Measurements from ENCODE around the gene IFI27. TPM values are rescaled to one million over a fixed set of nuclear protein-coding genes. Genes with fewer than 3 reads are reported as not detected.

The IFI27 gene
- total and polyA plus RNA-seq, 4 donors, result 35.9 to 133 (median 42.6) TPM

DNA sequence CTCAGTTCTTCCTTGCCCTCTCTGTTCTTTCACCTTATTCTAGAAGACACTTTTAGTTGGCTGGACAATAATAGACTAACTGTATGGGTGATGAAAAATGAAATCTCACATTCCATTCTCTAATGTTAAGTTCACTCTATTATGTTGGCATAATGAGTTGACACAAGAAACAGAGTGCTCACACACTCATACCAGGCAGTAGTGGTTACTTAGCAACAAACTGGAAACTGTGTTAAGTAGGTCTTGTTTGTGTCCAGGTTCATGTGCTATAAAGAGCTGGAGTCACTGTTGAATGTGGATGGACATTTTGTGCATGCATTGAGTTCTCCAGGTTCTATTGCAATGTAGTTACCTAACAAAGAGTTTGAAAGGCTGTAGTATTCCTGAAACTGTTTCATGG is 46.7 kb downstream of the IFI27 start:
- Histone ChIP-seq H3K27ac (ENCODE audit: low read depth, low read length) (no peak overlapping the region), H3K9me3 (ENCODE audit: control insufficient read depth, insufficient read depth, low read length) (no peaks in the 10 kb centered on the region), H3K36me3 (ENCODE audit: control insufficient read depth, insufficient read depth, low read length) (no peaks in the 10 kb centered on the region), H3K4me3 (ENCODE audit: low read depth, low read length) (no peak overlapping the region), H3K4me1 (ENCODE audit: control insufficient read depth, insufficient read depth, low read length) (no peaks in the 10 kb centered on the region), H3K27me3 (ENCODE audit: control insufficient read depth, insufficient read depth, low read length) (no peaks in the 10 kb centered on the region)
- no peak for DNase-seq (ENCODE audit: low read depth in 4 of 6, low spot score in 6 of 6)

DNA sequence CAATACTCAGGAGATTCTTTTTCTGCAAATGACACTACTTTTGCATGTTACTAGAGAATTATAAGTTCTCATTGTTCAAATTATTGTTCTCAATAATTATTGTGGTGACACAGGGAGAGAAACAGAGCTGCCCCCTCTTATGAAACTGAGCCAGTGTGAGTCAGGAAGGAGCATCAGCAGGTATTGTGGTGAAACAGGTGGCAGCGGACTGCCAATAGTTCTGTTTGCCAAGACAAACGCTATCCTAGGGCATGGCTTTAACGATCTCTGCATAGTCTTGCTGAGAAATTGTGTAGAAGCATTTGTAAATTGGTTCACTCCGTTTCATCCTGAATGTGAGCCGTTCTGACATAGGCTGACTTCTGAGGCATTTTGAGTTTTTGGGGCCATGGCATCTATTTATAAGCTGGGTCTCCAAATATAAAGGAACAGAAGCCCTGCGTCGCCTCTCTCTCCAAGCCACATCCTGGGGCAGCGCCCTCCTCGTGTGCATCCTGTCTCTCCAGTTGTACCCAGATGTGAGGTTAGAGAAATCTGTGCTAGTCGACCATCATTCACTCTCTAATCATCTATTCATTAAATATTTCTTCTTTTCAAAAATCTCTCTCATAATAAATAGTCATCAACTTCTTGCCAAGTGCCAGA is 47.8 kb downstream of the IFI27 start:
- no peaks in the 10 kb centered on the region for H3K36me3 ChIP-seq (ENCODE audit: control insufficient read depth, insufficient read depth, low read length)
- 77% methylated on average over 5 of the region's 10 CpGs for WGBS (ENCODE audit: insufficient coverage)
- H3K4me3 ChIP-seq (ENCODE audit: low read depth, low read length), result no peak overlapping the region
- no peaks in the 10 kb centered on the region for H3K27me3 ChIP-seq (ENCODE audit: control insufficient read depth, insufficient read depth, low read length)
- H3K9me3 ChIP-seq (ENCODE audit: control insufficient read depth, insufficient read depth, low read length), result no peaks in the 10 kb centered on the region
- DNase-seq (ENCODE audit: low read depth in 4 of 6, low spot score in 6 of 6), result no peak
- H3K4me1 ChIP-seq (ENCODE audit: control insufficient read depth, insufficient read depth, low read length), result no peaks in the 10 kb centered on the region
- H3K27ac ChIP-seq (ENCODE audit: low read depth, low read length), result no peak overlapping the region

- Histone ChIP-seq H3K36me3 (ENCODE audit: control insufficient read depth, insufficient read depth, low read length) (no peaks in the 10 kb centered on the region), H3K27ac (ENCODE audit: low read depth, low read length) (no peak overlapping the region), H3K4me3 (ENCODE audit: low read depth, low read length) (no peak overlapping the region), H3K4me1 (ENCODE audit: control insufficient read depth, insufficient read depth, low read length) (peaks cover 22% of the 10 kb centered on the region), H3K9me3 (ENCODE audit: control insufficient read depth, insufficient read depth, low read length) (no peaks in the 10 kb centered on the region), H3K27me3 (ENCODE audit: control insufficient read depth, insufficient read depth, low read length) (no peaks in the 10 kb centered on the region)
- WGBS (ENCODE audit: insufficient coverage), result 50% methylated on average over 1 of the region's 2 CpGs
- DNase-seq (ENCODE audit: low read depth in 4 of 6, low spot score in 6 of 6), result no peak
These were observed 50.5 kb downstream of the IFI27 start for GRCh38 chr14:94161058-94161457.

DNA sequence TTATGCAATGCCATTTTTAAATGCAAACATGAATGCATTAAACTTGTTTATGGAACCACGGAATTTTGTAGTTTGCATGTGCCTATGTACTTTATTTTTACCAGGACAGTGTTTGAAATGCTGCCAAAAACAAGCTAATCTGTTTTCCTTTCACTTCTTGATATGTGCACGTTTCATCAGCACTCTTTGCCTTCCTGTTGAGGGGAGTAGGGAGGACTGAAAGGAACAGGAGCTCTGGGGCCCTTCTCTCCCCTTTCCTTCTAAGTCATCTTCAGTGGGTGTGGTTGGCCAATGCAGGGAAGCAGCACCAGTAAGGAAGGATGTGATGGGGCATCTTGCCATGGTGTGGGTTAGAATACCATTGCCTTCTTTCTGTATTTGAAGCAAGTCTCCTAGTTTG is 51.4 kb downstream of the IFI27 start:
- Histone ChIP-seq H3K4me3 (ENCODE audit: low read depth, low read length) (no peak overlapping the region), H3K27ac (ENCODE audit: low read depth, low read length) (no peak overlapping the region), H3K4me1 (ENCODE audit: control insufficient read depth, insufficient read depth, low read length) (peaks cover 22% of the 10 kb centered on the region), H3K36me3 (ENCODE audit: control insufficient read depth, insufficient read depth, low read length) (no peaks in the 10 kb centered on the region), H3K9me3 (ENCODE audit: control insufficient read depth, insufficient read depth, low read length) (no peaks in the 10 kb centered on the region), H3K27me3 (ENCODE audit: control insufficient read depth, insufficient read depth, low read length) (no peaks in the 10 kb centered on the region)
- DNase-seq (ENCODE audit: low read depth in 4 of 6, low spot score in 6 of 6), result no peak
- WGBS (ENCODE audit: insufficient coverage), result no CpG with 5 or more reads among the region's 2 CpGs

DNA sequence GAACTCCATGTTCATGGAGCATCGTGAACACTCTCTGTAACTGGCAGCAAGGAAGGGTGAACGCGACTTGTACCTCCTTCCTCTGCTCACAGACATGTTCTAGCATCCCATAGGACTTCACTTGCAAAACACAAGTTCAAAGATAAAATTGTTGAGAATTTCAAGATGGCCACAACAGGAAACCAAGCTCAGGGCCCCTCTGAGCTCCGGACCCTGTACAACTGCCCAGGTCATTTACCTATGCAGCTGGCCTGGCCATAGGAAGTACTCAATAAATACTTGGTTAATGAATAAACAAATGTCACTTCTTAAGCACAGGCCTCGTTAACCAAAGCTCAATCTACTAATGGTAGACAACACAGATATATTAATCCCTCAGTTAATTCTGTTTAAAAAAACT is 51.9 kb downstream of the IFI27 start:
- Histone ChIP-seq H3K36me3 (ENCODE audit: control insufficient read depth, insufficient read depth, low read length) (no peaks in the 10 kb centered on the region), H3K4me3 (ENCODE audit: low read depth, low read length) (no peak overlapping the region), H3K27ac (ENCODE audit: low read depth, low read length) (no peak overlapping the region), H3K27me3 (ENCODE audit: control insufficient read depth, insufficient read depth, low read length) (no peaks in the 10 kb centered on the region), H3K9me3 (ENCODE audit: control insufficient read depth, insufficient read depth, low read length) (no peaks in the 10 kb centered on the region), H3K4me1 (ENCODE audit: control insufficient read depth, insufficient read depth, low read length) (peaks cover 22% of the 10 kb centered on the region)
- 100% methylated on average over 1 of the region's 5 CpGs for WGBS (ENCODE audit: insufficient coverage)
- DNase-seq (ENCODE audit: low read depth in 4 of 6, low spot score in 6 of 6), result no peak

GRCh38 chr14:94163796-94164195 is 53.3 kb downstream of the IFI27 start:
- Histone ChIP-seq H3K4me1 (ENCODE audit: control insufficient read depth, insufficient read depth, low read length) (peaks cover 22% of the 10 kb centered on the region), H3K36me3 (ENCODE audit: control insufficient read depth, insufficient read depth, low read length) (no peaks in the 10 kb centered on the region), H3K27me3 (ENCODE audit: control insufficient read depth, insufficient read depth, low read length) (no peaks in the 10 kb centered on the region), H3K9me3 (ENCODE audit: control insufficient read depth, insufficient read depth, low read length) (no peaks in the 10 kb centered on the region), H3K27ac (ENCODE audit: low read depth, low read length) (no peak overlapping the region), H3K4me3 (ENCODE audit: low read depth, low read length) (no peak overlapping the region)
- peak in 1 of 6 donors; percentile 78 for DNase-seq (ENCODE audit: low read depth in 4 of 6, low spot score in 6 of 6)
- 33% methylated on average over 3 of the region's 5 CpGs for WGBS (ENCODE audit: insufficient coverage)

DNA sequence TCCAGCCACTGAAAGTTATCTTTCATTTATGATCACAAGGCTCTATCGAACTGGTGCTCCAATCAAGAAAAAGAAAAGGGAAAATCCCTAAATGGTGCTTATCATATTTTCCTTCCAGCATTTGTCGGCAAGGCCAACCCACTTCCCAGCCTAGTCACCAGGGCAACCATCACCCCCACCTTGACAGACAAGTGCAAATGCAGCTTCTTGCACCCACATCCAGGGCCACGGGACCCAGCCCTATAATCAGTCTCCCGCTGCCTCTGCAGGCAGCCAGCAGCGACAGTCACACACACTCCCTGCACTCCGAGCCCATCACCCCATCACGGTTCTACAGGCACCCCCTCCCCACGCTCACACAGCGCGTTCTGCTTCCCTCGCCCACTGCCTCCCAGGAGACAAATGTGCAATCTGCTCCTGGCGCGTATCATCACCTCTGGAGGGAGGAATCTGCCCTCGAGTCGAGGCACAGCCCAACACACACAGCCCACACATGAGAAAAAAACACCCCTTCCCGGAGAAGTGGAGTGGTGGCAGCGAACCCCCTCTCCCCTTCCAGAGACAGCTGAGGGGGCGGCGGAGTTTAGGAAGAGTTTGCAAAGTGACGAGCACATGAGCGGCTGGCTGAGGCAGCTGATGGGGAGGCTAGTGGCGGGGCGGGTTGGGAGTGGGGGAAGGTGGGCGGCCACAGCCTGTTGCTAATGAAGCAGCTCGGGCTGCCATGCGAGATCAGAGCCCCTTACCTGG is 54.3 kb downstream of the IFI27 start:
- peak in 2 of 6 donors; percentile 35 to 82 for DNase-seq (ENCODE audit: low read depth in 4 of 6, low spot score in 6 of 6)
- Histone ChIP-seq H3K4me1 (ENCODE audit: control insufficient read depth, insufficient read depth, low read length) (peaks cover 22% of the 10 kb centered on the region), H3K36me3 (ENCODE audit: control insufficient read depth, insufficient read depth, low read length) (no peaks in the 10 kb centered on the region), H3K27ac (ENCODE audit: low read depth, low read length) (no peak overlapping the region), H3K4me3 (ENCODE audit: low read depth, low read length) (no peak overlapping the region), H3K27me3 (ENCODE audit: control insufficient read depth, insufficient read depth, low read length) (no peaks in the 10 kb centered on the region), H3K9me3 (ENCODE audit: control insufficient read depth, insufficient read depth, low read length) (no peaks in the 10 kb centered on the region)
- WGBS (ENCODE audit: insufficient coverage), result 9% methylated on average over 21 of the region's 26 CpGs

- 77% methylated on average over 3 of the region's 3 CpGs for WGBS (ENCODE audit: insufficient coverage)
- no peaks in the 10 kb centered on the region for H3K36me3 ChIP-seq (ENCODE audit: control insufficient read depth, insufficient read depth, low read length)
- H3K4me3 ChIP-seq (ENCODE audit: low read depth, low read length), result no peak overlapping the region
- peaks cover 22% of the 10 kb centered on the region for H3K4me1 ChIP-seq (ENCODE audit: control insufficient read depth, insufficient read depth, low read length)
- no peaks in the 10 kb centered on the region for H3K27me3 ChIP-seq (ENCODE audit: control insufficient read depth, insufficient read depth, low read length)
- H3K9me3 ChIP-seq (ENCODE audit: control insufficient read depth, insufficient read depth, low read length), result no peaks in the 10 kb centered on the region
- DNase-seq (ENCODE audit: low read depth in 4 of 6, low spot score in 6 of 6), result no peak
- no peak overlapping the region for H3K27ac ChIP-seq (ENCODE audit: low read depth, low read length)
These were observed 55.2 kb downstream of the IFI27 start for GRCh38 chr14:94165744-94166143.

Data from spinal cord (tissue), 10 donors.